HG03342 (cell line): ENCODE measurements around the gene PKIG.
"Not testable (repeated sequence)": the region's sequence is repeated elsewhere in the genome, so short reads cannot be mapped to it uniquely, and the experiment has no call there.

Source experiments
- ATAC-seq: cut with Tn5 transposase; IDR thresholded peaks from one replicate; pipeline ENCODE4 v1.9.1; 2021; ENCODE audit warnings: mild to moderate bottlenecking, moderate library complexity; ENCODE audit not compliant: unreplicated experiment

Gene PKIG

DNA sequence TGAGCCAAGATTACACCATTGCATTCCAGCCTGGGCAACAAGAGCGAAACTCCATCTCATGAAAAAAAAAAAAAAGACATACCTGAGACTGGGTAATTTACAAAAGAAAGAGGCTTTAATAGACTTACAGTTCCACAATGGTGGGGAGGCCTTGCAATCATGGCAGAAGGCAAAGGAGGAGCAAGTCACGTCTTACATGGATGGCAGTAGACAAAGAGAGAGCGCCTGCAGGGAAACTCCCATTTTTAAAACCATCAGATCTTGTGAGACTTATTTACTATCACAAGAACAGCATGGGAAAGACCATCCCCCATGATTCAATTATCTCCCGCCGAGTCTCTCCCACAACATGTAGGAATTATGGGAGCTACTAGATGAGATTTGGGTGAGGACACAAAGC lies 71.8 kb downstream of the PKIG start:
- ATAC-seq, result not testable (repeated sequence)

DNA sequence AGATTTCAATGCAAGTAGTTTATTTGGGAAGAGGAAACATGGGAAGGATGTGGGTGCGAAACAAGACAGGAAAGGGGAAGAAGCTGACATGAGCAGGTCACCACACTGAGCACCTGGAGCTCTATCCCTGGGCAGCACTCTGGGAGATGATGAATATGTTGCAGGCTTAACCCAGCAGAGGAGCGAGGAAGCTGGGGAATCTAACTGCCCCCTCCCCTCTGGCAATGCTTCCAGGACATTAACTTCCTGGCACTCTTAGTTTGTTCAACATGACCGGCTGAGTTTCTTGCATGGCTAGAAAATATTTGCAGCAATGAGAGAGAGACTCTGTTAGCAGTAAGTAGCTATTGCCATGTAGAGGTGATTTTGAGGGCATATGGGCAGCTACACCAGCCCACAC lies 74.1 kb downstream of the PKIG start:
- no peak for ATAC-seq

DNA sequence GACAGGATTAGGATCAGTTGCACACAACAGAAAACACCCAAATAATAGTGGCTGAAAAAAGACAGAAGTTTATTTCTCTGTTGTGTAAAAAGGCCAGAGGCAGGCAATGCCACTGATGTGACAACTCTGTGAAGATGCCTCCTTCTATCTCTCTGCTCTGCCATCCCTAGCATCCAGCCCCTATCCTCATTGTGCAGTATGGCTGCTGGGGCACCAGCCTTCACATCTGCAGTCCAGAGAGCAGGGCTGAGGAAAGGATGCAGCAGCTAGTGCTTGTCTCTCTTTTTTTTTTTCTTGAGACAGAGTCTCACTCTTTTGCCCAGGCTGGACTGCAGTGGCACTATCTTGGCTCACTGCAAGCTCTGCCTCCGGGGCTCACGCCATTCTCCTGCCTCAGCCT lies 75.5 kb downstream of the PKIG start:
- no peak for ATAC-seq

DNA sequence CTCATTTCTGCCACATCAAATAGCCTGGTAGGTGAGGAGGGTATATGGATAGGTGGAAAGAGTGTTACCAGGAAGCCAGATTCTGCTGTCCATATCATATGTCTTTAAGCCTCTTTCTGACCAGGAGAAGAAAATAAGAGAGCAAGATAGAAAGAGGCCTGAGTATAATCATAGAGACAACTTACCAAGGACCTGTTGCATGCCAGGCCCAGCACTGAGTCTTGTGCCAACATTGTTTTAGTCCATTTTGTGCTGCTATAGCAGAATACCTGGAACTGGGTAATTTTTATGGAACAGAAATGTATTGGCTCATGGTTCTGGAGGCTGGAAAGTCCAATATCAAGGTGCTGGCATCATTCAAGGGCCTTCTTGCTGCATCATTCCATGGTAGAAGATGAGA lies 76.4 kb downstream of the PKIG start:
- ATAC-seq, result no peak

DNA sequence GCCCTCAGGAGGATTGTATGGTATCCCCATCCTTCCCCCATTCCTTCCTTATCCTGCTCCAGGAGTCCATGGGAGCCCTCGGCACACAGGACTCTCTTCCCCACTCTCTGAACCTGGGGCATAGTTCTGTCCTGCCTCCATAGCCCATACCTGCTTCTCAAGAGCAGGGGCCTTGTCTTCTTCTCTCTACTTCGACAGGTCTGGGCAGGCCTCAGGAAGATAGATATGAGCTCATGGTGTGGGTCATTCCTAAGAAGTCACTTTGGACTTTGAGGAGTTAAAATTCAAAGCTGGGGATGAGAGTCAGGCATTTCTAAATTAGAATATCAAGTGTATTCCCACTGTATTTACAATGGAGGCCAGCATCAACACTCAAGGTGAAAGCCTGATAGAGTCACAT lies 77.6 kb downstream of the PKIG start:
- ATAC-seq, result no peak

DNA sequence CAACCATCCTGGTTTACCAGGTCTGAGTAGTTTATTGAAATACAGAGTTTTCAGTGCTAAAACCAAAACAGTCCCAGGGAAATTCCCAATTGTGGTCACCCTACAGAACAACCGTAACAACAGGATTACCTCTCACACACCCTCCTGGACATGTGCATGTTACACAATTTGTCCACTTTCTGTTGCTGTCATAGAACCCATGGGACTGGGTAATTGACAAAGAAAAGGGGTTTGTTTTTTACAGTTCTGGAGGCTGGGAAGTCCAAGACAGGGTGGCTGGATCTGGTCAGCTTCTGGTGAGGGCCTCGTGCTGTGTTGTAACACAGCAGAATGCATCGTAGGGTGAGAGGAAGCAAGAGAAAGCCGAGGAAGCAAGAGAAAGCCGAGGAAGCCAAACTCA lies 78.2 kb downstream of the PKIG start:
- no peak for ATAC-seq

DNA sequence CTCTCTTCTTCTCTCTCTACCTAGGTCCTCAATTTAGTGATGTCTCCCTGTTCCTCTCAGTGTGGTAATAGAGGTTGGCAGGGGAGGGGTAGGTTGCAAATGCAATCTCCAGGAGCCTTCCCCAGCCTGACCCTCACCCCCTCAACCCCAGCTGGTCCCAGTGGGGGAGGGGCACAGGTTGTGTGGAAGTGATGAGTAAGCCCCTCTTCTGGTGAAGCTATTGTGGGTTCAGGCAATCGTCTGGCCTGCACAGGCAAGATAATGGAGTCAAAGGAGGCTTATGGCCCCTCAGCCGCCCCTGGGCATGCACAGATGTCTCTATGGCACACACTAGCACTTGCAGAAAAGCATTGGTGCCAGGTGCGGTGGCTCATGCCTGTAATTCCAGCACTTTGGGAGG lies 79.9 kb downstream of the PKIG start:
- no peak for ATAC-seq

DNA sequence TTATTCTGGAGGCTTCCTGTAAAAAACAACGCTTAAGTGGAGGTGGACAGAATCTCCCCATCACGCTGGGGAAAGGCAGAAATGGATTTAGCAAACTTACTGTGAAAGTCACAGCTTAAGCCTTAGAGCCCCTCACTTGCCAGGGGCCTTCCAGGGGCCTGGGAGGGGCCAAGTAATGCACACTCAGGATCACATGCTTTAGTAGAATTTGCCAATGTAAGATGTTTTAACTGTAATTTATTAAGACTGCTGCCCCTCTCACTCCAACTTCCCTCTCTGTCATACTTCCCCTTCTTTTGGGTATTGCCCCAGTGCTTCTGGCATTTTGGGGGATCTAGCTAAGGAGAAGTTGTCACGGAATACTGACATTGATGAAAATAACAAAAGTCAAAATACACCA lies 81.8 kb downstream of the PKIG start:
- no peak for ATAC-seq

DNA sequence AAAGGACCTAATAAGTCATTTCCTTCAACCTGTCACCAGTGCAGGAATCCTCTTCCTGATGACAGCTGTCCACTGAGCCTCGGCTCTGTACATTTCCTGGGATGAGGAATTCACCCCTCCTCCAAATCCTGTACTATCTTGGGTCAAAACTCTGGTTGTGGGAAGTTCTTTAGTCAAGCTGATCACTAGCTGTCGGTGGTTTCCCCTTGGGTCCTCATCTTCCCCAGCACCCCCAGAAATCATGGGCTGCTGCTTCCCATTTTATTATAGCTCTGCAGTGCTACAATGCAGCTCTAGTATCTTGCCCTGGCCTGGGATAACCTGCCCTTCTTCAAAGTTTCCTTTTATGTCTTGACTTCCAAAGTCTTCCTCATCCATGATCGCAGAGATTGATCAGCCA lies 83.7 kb downstream of the PKIG start:
- no peak for ATAC-seq
